Thymus (tissue), 11 donors: ENCODE measurements around the gene SLC49A3. TPM values are rescaled to one million over a fixed set of nuclear protein-coding genes. Genes with fewer than 3 reads are reported as not detected.

ENCODE experiments used
- DNase-seq, 9 donors: peaks; one replicate each; pipeline ENCODE4 v3.0.0-alpha.2; 2013; ENCODE audit warnings: low spot score in 9 of 9, low read depth in 6 of 9, missing footprints in 1 of 9
- H3K27ac ChIP-seq, 2 donors: one replicate each; pipeline ENCODE4 v1.5.1; 2013; ENCODE audit warnings: control low read depth in 1 of 2, low read depth in 1 of 2, low read length in 1 of 2, mild to moderate bottlenecking in 1 of 2, moderate library complexity in 1 of 2
- H3K27me3 ChIP-seq, 2 donors: one replicate each; pipeline ENCODE4 v1.5.1; 2013; ENCODE audit warnings: low read length in 1 of 2; ENCODE audit not compliant: control insufficient read depth in 2 of 2, insufficient read depth in 1 of 2
- H3K36me3 ChIP-seq, 2 donors: one replicate each; pipeline ENCODE4 v1.5.1; 2013; ENCODE audit warnings: low read length in 1 of 2, mild to moderate bottlenecking in 1 of 2, moderate library complexity in 1 of 2; ENCODE audit not compliant: control insufficient read depth in 2 of 2, insufficient read depth in 2 of 2
- H3K4me1 ChIP-seq, 2 donors: one replicate each; pipeline ENCODE4 v1.5.1; 2013; ENCODE audit warnings: low read length in 2 of 2; ENCODE audit not compliant: control insufficient read depth in 2 of 2, insufficient read depth in 2 of 2
- H3K4me3 ChIP-seq, 2 donors: one replicate each; pipeline ENCODE4 v1.5.1; 2013; ENCODE audit warnings: low read length in 2 of 2, control low read depth in 1 of 2, mild to moderate bottlenecking in 1 of 2
- H3K9me3 ChIP-seq, 2 donors: one replicate each; pipeline ENCODE4 v1.5.1; 2013; ENCODE audit warnings: low read length in 1 of 2, mild to moderate bottlenecking in 1 of 2; ENCODE audit not compliant: control insufficient read depth in 2 of 2, insufficient read depth in 1 of 2
- WGBS: extraction: QIAGEN DNeasy Blood & Tissue Kit; methylation state at CpG from one replicate; pipeline ENCODE4 v1.1.7; 2013; 5-methylcytosine and 5-hydroxymethylcytosine counted together
- polyA plus RNA-seq: library from polyadenylated mRNA; stranded (reverse); fragments of 200-250 nt; gene quantifications from one replicate; pipeline ENCODE4 v1.2.3, GENCODE V29; 2013
- total RNA-seq: library from RNA; stranded (reverse); fragments of 120-200 nt; gene quantifications from one replicate; pipeline ENCODE4 v1.2.4, GENCODE V29; 2013
- donor health status: healthy.

Gene SLC49A3
- total and polyA plus RNA-seq, 2 donors, result 1.2 to 4.8 TPM

GRCh38 chr4:661231-661630 is 27.7 kb downstream of the SLC49A3 start:
- WGBS, result 98% methylated on average over 3 of the region's 3 CpGs
- no peak overlapping the region for H3K27ac ChIP-seq
- no peak for DNase-seq

DNA sequence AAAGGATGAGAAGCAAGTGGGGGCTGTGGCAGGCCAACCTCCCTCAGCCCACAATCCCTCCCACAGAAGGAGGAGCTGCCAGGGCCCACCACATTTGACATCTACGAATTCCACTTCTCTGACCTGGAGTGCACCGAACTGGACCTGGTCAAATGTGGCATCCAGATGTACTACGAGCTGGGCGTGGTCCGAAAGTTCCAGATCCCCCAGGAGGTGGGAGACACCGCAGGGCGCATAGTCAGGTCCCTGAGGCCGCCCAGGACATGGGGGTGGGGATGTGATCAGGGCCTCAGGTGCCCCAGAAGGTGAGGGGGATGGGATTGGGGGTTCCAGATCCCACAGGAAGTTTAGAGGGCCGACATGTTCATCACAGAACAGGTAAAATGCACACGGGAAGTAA is 28.6 kb downstream of the SLC49A3 start:
- H3K4me1 ChIP-seq, result peaks cover 4 to 13% of the 10 kb centered on the region in 2 donors
- peaks cover 0 to 6% of the 10 kb centered on the region in 2 donors for H3K9me3 ChIP-seq
- H3K27ac ChIP-seq, result no peak overlapping the region
- H3K36me3 ChIP-seq, result peaks cover 2 to 4% of the 10 kb centered on the region in 2 donors
- no peak for DNase-seq
- 97% methylated on average over 10 of the region's 10 CpGs for WGBS
- H3K27me3 ChIP-seq, result no peaks in the 10 kb centered on the region
- no peak overlapping the region for H3K4me3 ChIP-seq

More at GRCh38 chr4:661231-661630, 27.7 kb downstream of the SLC49A3 start:
- Histone ChIP-seq H3K4me3 (no peak overlapping the region), H3K9me3 (peaks cover 0 to 6% of the 10 kb centered on the region in 2 donors), H3K4me1 (peaks cover 4 to 13% of the 10 kb centered on the region in 2 donors), H3K36me3 (peaks cover 2 to 4% of the 10 kb centered on the region in 2 donors), H3K27me3 (no peaks in the 10 kb centered on the region)

DNA sequence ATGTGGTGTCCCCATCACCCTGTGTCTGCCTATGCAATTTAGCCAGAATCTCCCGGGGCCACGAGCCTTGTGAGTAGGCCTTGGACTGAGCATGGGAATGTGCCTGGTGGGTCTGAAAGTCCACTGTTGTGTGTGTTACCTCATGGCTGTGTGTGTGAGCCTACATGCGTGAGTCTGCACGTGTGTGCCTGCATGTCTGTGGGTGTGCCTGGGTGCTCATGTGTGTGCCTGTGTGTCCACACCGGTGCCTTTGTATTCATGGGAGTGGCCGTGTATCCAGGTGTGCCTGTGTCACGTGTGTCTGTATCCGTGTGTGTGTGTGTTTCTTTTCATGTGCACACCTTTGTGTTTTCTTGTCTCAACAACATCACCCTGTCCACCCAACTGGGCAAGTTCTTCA is 29.1 kb downstream of the SLC49A3 start:
- Histone ChIP-seq H3K9me3 (peaks cover 0 to 6% of the 10 kb centered on the region in 2 donors), H3K4me3 (no peak overlapping the region), H3K4me1 (peaks cover 4 to 13% of the 10 kb centered on the region in 2 donors), H3K36me3 (peaks cover 2 to 4% of the 10 kb centered on the region in 2 donors), H3K27ac (no peak overlapping the region), H3K27me3 (no peaks in the 10 kb centered on the region)
- no peak for DNase-seq
- 98% methylated on average over 8 of the region's 8 CpGs for WGBS

DNA sequence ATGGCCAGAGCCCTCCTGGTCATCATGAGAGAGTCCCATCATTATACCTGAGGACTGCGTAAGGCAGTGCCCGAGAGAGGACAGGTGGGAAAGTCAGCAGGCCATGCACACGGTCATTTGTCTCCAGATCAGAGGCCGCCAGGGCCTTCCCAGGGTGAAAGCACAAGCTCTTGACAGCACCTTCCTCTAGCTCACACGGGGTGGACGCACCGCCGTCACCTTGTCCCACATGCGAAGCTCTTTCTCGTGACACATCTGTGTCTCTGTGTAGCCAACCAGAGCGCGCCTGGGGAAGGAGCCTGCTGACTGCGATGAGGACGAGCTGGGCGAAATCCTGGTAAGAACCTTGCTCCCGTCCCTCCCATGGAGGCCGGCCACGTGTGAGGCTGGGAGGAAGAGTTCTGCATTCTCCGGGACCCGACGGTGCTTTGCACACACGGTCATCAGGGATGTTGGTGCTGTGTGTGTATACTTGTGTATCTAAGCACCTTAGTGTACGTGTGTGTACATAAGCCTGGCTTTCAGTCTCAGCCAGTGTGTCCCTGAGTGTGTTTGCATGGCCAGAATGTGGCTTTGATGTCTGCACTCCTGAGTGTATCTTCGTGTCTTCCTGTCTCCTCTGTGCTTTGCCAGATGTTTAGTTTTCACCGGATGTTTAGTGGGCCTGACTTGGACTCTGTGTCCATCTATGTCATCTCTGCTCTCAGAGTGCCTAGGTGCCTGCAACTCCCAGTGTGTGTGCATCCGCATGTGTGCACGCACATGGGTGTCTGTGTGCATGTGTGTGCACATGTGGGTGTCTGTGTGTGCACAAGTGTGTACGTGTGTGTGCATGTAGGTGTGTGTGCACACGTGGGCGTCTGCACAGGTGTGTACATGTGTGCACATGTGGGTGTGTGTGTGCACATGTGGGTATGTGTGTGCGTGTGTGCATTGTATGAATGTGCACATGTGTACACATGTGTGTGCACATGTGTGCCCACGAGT is 30.0 kb downstream of the SLC49A3 start:
- Histone ChIP-seq H3K36me3 (peaks cover 2 to 4% of the 10 kb centered on the region in 2 donors), H3K4me1 (peaks cover under 1 to 7% of the 10 kb centered on the region in 2 donors), H3K27ac (no peak overlapping the region), H3K9me3 (peaks cover 0 to 6% of the 10 kb centered on the region in 2 donors), H3K4me3 (no peak overlapping the region), H3K27me3 (no peaks in the 10 kb centered on the region)
- DNase-seq, result no peak
- 97% methylated on average over 32 of the region's 32 CpGs for WGBS

DNA sequence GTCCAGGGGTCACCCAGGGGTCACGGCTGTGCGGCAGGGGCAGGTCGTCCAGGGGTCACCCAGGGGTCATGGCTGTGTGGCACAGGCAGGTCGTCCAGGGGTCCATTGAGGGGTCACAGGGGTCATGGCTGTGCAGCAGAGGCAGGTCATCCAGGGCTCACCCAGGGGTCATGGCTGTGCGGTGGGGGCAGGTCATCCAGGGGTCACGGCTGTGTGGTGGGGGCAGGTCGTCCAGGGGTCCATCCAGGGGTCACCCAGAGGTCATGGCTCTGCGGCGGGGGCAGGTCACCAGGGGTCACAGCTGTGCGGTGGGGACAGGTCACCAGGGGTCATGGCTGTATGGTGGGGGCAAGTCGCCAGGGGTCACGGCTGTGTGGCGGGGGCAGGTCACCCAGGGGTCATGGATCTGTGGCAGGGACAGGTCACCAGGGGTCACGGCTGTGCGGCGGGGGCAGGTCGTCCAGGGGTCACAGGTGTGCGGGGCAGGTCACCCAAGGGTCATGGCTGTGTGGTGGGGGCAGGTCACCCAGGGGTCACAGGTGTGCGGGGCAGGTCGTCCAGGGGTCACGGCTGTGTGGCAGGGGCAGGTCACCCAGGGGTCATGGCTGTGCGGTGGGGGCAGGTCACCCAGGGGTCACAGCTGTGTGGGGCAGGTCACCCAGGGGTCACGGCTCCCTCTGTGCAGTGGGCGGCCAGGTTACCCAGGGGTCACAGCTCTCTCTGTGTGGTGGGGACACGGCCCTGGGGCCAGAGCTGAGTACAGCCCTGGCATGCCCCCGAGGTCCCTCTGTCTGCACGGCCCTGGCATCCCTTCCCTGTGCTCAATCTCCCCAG is 30.9 kb downstream of the SLC49A3 start:
- Histone ChIP-seq H3K36me3 (peaks cover 2 to 4% of the 10 kb centered on the region in 2 donors), H3K4me3 (no peak overlapping the region), H3K27me3 (peaks cover 0 to 5% of the 10 kb centered on the region in 2 donors), H3K4me1 (peaks cover 0 to 2% of the 10 kb centered on the region in 2 donors), H3K9me3 (peaks cover 0 to 6% of the 10 kb centered on the region in 2 donors), H3K27ac (no peak overlapping the region)
- DNase-seq, result no peak
- WGBS, result 93% methylated on average over 27 of the region's 27 CpGs

- H3K27ac ChIP-seq, result no peak overlapping the region
- no peaks in the 10 kb centered on the region for H3K4me1 ChIP-seq
- H3K27me3 ChIP-seq, result peaks cover 0 to 7% of the 10 kb centered on the region in 2 donors
- WGBS, result 92% methylated on average over 23 of the region's 23 CpGs
- H3K9me3 ChIP-seq, result peaks cover 0 to 6% of the 10 kb centered on the region in 2 donors
- peaks cover 2 to 4% of the 10 kb centered on the region in 2 donors for H3K36me3 ChIP-seq
- no peak for DNase-seq
- no peak overlapping the region for H3K4me3 ChIP-seq
These were observed 31.6 kb downstream of the SLC49A3 start for GRCh38 chr4:657338-657833.

DNA sequence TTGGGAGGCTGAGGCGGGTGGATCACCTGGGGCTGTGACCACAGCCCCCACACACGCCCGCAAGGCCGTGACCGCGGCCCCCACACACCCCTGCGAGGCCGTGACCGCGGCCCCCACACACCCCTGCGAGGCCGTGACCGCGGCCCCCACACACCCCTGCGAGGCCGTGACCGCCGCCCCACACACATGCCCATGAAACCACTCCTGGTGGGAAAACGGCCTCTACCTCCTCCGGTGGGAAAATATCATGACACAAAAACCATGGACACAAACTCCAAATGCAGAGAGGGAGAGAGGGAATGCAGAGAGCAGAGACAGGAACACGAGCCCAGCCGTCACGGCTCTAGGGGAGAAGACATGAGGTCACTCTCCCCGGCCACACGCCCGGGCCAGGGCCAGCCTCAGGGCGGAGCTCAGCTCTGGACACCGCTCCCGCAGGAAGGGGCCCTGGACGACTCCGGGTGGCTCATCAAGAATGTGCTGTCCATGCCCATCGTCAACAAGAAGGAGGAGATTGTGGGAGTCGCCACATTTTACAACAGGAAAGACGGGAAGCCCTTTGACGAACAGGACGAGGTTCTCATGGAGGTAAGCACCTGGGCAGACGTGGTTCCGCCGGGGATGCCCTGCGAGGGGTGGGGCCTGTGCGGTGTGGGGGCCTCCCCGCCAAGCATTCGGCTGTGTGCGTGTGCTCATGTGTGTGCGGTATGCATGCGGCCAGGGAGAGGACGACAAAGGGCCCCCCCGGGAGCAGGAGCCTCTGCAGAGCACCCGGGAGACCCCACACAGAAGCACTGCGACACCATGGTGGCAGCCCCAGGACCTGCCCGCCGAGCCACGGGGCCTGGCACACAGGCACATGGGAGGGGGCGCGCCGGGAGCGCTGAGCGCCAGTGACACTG is 32.3 kb downstream of the SLC49A3 start:
- Histone ChIP-seq H3K36me3 (peaks cover 0 to under 1% of the 10 kb centered on the region in 2 donors), H3K4me3 (no peak overlapping the region), H3K27me3 (peaks cover 0 to 13% of the 10 kb centered on the region in 2 donors), H3K4me1 (no peaks in the 10 kb centered on the region), H3K9me3 (peaks cover 0 to 6% of the 10 kb centered on the region in 2 donors), H3K27ac (no peak overlapping the region)
- DNase-seq, result no peak
- WGBS, result 86% methylated on average over 58 of the region's 58 CpGs

- peaks cover 0 to 6% of the 10 kb centered on the region in 2 donors for H3K9me3 ChIP-seq
- no peaks in the 10 kb centered on the region for H3K4me1 ChIP-seq
- WGBS, result 84% methylated on average over 26 of the region's 26 CpGs
- peaks cover 0 to 24% of the 10 kb centered on the region in 2 donors for H3K27me3 ChIP-seq
- H3K36me3 ChIP-seq, result no peaks in the 10 kb centered on the region
- no peak for DNase-seq
- H3K4me3 ChIP-seq, result no peak overlapping the region
- H3K27ac ChIP-seq, result no peak overlapping the region
These were observed 33.3 kb downstream of the SLC49A3 start for GRCh38 chr4:655464-656151.
